GM20431 (cell line): ENCODE measurements around the gene RALGPS2.
"Not testable (repeated sequence)": the region's sequence is repeated elsewhere in the genome, so short reads cannot be mapped to it uniquely, and the experiment has no call there.

Experiments used
- in situ Hi-C: fragments of 300-500 bp; cut with MseI, MboI; formaldehyde crosslinking; loops from one replicate; pipeline ENCODE4 v1.15.0; 2020; ENCODE audit warnings: low sequenced_read_pairs; ENCODE audit not compliant: unreplicated experiment

RALGPS2 gene

GRCh38 chr1:178847396-178847849, 122.4 kb downstream of the RALGPS2 start:
- in situ Hi-C loops = no loop called here

- in situ Hi-C loops = not testable (repeated sequence)
Measured at GRCh38 chr1:178847919-178848318, 122.9 kb downstream of the RALGPS2 start.

- in situ Hi-C loops = no loop called here
Measured at GRCh38 chr1:178849918-178850317, 124.9 kb downstream of the RALGPS2 start.

- in situ Hi-C loops = no loop called here
Measured at GRCh38 chr1:178857126-178857525, 132.1 kb downstream of the RALGPS2 start.

GRCh38 chr1:178862416-178862815, 137.4 kb downstream of the RALGPS2 start:
- in situ Hi-C loops = no loop called here

- in situ Hi-C loops = no loop called here
Measured at GRCh38 chr1:178862864-178863263, 137.8 kb downstream of the RALGPS2 start.

GRCh38 chr1:178864326-178864725, 139.3 kb downstream of the RALGPS2 start:
- in situ Hi-C loops = no loop called here

GRCh38 chr1:178867670-178868069, 142.6 kb downstream of the RALGPS2 start:
- in situ Hi-C loops = no loop called here

- in situ Hi-C loops = no loop called here
Measured at GRCh38 chr1:178868706-178869105, 143.7 kb downstream of the RALGPS2 start.

- in situ Hi-C loops = no loop called here
Measured at GRCh38 chr1:178869119-178869697, 144.2 kb downstream of the RALGPS2 start.

- in situ Hi-C loops = no loop called here
Measured at GRCh38 chr1:178870221-178870620, 145.2 kb downstream of the RALGPS2 start.

GRCh38 chr1:178870944-178871343, 145.9 kb downstream of the RALGPS2 start, which contains the start of gene ANGPTL1:
ANGPTL1 (minus strand) TSS chr1:178871077; CDS start chr1:178865776, 5,301 bp downstream.
- in situ Hi-C loops = no loop called here

- in situ Hi-C loops = no loop called here
Measured at GRCh38 chr1:178871551-178872320, 146.7 kb downstream of the RALGPS2 start.

GRCh38 chr1:178874966-178875365, 149.9 kb downstream of the RALGPS2 start:
- in situ Hi-C loops = no loop called here

- in situ Hi-C loops = no loop called here
Measured at GRCh38 chr1:178875936-178876335, 150.9 kb downstream of the RALGPS2 start.

- in situ Hi-C loops = no loop called here
Measured at GRCh38 chr1:178877896-178878295, 152.9 kb downstream of the RALGPS2 start.

- in situ Hi-C loops = no loop called here
Measured at GRCh38 chr1:178881950-178882349, 156.9 kb downstream of the RALGPS2 start.

- in situ Hi-C loops = no loop called here
Measured at GRCh38 chr1:178885869-178886268, 160.8 kb downstream of the RALGPS2 start.

- in situ Hi-C loops = no loop called here
Measured at GRCh38 chr1:178886551-178886950, 161.5 kb downstream of the RALGPS2 start.

GRCh38 chr1:178895928-178896327, 170.9 kb downstream of the RALGPS2 start:
- in situ Hi-C loops = no loop called here

GRCh38 chr1:178898401-178898800, 173.4 kb downstream of the RALGPS2 start:
- in situ Hi-C loops = no loop called here

GRCh38 chr1:178899402-178899801, 174.4 kb downstream of the RALGPS2 start:
- in situ Hi-C loops = no loop called here
